ENCODE results near the gene CDCA7L.
"Not testable (repeated sequence)": the region's sequence is repeated elsewhere in the genome, so short reads cannot be mapped to it uniquely, and the experiment has no call there.

The CDCA7L gene

GRCh38 chr7:21883069-21883468, 62.6 kb downstream of the CDCA7L start:
- no peak for TF ChIP-seq ELF4 (IDR thresholded peaks at IDR 0.05)
- TF ChIP-seq FOXA1 (IDR thresholded peaks at IDR 0.05), result no peak
- POLR2A ChIA-PET, result no interaction called here
- DNase-seq (ENCODE audit: extremely low spot score), result no peak
- CTCF ChIA-PET, result no interaction called here

- CTCF ChIA-PET, result no interaction called here
- no peak for DNase-seq (ENCODE audit: extremely low spot score)
- TF ChIP-seq ARNT (IDR thresholded peaks at IDR 0.05) (no peak), ZNF384 (IDR thresholded peaks at IDR 0.05) (no peak), BHLHE40 (IDR thresholded peaks at IDR 0.05; ENCODE audit: borderline replicate concordance) (no peak), FOXM1 (IDR thresholded peaks at IDR 0.05; ENCODE audit: borderline replicate concordance) (no peak), TARDBP (IDR thresholded peaks at IDR 0.05) (no peak)
- POLR2A ChIA-PET, result no interaction called here
Measured at GRCh38 chr7:21869785-21870402, 75.8 kb downstream of the CDCA7L start.

- no peak for DNase-seq (ENCODE audit: extremely low spot score)
- ChIA-PET CTCF (no interaction called here), POLR2A (no interaction called here)
- TF ChIP-seq LEF1 (IDR thresholded peaks at IDR 0.05; ENCODE audit: borderline replicate concordance) (no peak), BHLHE40 (IDR thresholded peaks at IDR 0.05; ENCODE audit: borderline replicate concordance) (no peak), PKNOX1 (IDR thresholded peaks at IDR 0.05) (0 out of 2 replicates have a peak, but pooled peaks have one; percentile 19)
Measured at GRCh38 chr7:21868576-21868850, 77.2 kb downstream of the CDCA7L start.

GRCh38 chr7:21867816-21868575, 77.7 kb downstream of the CDCA7L start:
- DNase-seq (ENCODE audit: extremely low spot score), result no peak
- POLR2A ChIA-PET, result no interaction called here
- TF ChIP-seq FOXM1 (IDR thresholded peaks at IDR 0.05; ENCODE audit: borderline replicate concordance), result no peak
- CTCF ChIA-PET, result no interaction called here

GRCh38 chr7:21867226-21867625, 78.5 kb downstream of the CDCA7L start:
- ChIA-PET POLR2A (no interaction called here), CTCF (no interaction called here)
- no peak for TF ChIP-seq FOXA1 (IDR thresholded peaks at IDR 0.05)
- TF ChIP-seq ELF4 (IDR thresholded peaks at IDR 0.05), result no peak
- TF ChIP-seq PKNOX1 (IDR thresholded peaks at IDR 0.05), result no peak
- no peak for TF ChIP-seq CTBP1 (IDR thresholded peaks at IDR 0.05; ENCODE audit: borderline replicate concordance)
- TF ChIP-seq SP1 (IDR thresholded peaks at IDR 0.05), result no peak
- no peak for DNase-seq (ENCODE audit: extremely low spot score)

DNA sequence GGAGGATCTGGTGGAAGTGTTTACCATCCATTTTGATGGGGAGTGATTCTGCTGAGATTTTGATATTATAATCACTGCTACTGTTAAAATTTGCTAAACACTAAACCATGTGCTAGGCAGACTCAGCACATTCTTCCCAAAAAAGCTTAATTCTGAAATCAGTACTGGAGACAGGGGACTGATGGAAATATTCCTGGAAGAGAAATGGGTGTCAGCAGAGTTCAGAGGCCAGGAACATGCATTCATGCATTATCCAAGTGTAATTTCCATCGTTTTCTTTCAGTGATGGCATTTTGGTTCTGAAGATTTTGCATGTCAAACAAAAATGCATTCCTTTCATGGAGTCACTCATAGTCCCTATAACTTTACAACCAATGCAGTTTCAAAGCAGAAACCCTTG, 79.0 kb downstream of the CDCA7L start:
- no peak for DNase-seq (ENCODE audit: extremely low spot score)
- ChIA-PET POLR2A (no interaction called here), CTCF (no interaction called here)
- TF ChIP-seq ELF4 (IDR thresholded peaks at IDR 0.05), result no peak
- no peak for TF ChIP-seq HDGF (IDR thresholded peaks at IDR 0.05; ENCODE audit: borderline replicate concordance)
- no peak for TF ChIP-seq PKNOX1 (IDR thresholded peaks at IDR 0.05)
- TF ChIP-seq TARDBP (IDR thresholded peaks at IDR 0.05), result no peak
- no peak for TF ChIP-seq BHLHE40 (IDR thresholded peaks at IDR 0.05; ENCODE audit: borderline replicate concordance)
- TF ChIP-seq ZNF384 (IDR thresholded peaks at IDR 0.05), result no peak
- TF ChIP-seq ARNT (IDR thresholded peaks at IDR 0.05), result no peak
- TF ChIP-seq FOXA1 (IDR thresholded peaks at IDR 0.05), result no peak

GRCh38 chr7:21865631-21866204, 80.0 kb downstream of the CDCA7L start:
- CTCF ChIA-PET; POLR2A ChIA-PET; DNase-seq (ENCODE audit: extremely low spot score): not testable (repeated sequence)

DNA sequence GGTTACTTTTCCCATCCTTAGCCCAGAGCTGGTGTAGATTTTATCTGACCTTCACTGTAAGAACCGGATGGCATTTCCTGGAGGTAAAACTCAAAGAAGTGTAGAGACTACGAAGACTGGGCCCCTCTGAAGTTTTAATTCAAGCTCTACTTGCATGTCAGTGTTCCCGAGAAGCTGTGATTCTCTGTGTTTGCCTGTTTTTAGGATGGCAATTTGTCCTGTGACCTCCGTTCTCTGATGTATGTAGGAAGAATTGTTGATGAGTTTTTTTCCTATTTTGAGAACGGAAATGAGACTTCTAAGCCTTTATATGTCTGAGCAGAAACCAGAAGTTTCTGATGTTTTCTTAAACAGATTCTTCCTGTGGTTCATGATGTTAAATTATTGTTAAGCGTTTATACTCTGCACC, 94.1 kb downstream of the CDCA7L start:
- CTCF ChIA-PET, result no interaction called here
- POLR2A ChIA-PET, result no interaction called here
- DNase-seq (ENCODE audit: extremely low spot score), result no peak
- no peak for TF ChIP-seq ARNT (IDR thresholded peaks at IDR 0.05)
- no peak for TF ChIP-seq LEF1 (IDR thresholded peaks at IDR 0.05; ENCODE audit: borderline replicate concordance)
- TF ChIP-seq SUZ12 (IDR thresholded peaks at IDR 0.05), result no peak
- no peak for TF ChIP-seq FOXM1 (IDR thresholded peaks at IDR 0.05; ENCODE audit: borderline replicate concordance)
- no peak for TF ChIP-seq PKNOX1 (IDR thresholded peaks at IDR 0.05)
- no peak for TF ChIP-seq NFRKB (IDR thresholded peaks at IDR 0.05)
- TF ChIP-seq BHLHE40 (IDR thresholded peaks at IDR 0.05; ENCODE audit: borderline replicate concordance), result no peak
- no peak for TF ChIP-seq TARDBP (IDR thresholded peaks at IDR 0.05)

Data from HEK293T (cell line).